ENCODE measurements around the gene LSAMP. TPM values are rescaled to one million over a fixed set of nuclear protein-coding genes. Genes with fewer than 3 reads are reported as not detected.

Gene LSAMP
- total and polyA plus RNA-seq, 2 of the 13 experiments (the other 11 are each of a cell fraction or from before 2014, with no cell fraction given), result not detected

DNA sequence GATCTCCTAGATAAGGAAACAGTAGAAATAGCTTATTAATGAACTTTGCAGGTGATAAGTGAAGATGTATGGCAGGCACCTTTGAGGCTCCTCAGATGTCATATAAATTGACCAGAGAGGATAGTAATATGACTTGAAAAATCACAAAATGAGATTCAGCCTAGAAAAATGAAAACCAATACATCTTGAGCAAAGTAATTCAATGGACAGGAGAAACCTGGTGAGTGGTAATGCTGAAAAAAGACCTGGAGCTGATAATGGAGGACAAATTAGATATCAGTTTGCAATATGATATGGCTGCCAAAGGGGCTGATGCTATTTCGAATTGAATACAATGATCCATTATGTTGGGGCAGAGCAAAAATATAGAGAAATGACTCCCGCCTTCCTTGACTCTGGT, 103.9 kb downstream of the LSAMP start:
- ATAC-seq (no peak), FAIRE-seq (no peak), DNase-seq (ENCODE audit: low spot score) (no peak)
- Histone ChIP-seq H3K4me2 (ENCODE audit: low read depth, low read length) (no peak overlapping the region), H3K9ac (ENCODE audit: insufficient read depth, low read depth, low read length) (no peak overlapping the region), H3K4me1 (ENCODE audit: insufficient read depth, low read length) (no peaks in the 10 kb centered on the region), H3K36me3 (replicated peaks in 1 of 2; ENCODE audit: control insufficient read depth in 1 of 2, insufficient read depth in 2 of 2, low read length in 2 of 2) (no peaks in the 10 kb centered on the region), H3K79me2 (ENCODE audit: insufficient read depth, low read length) (no peaks in the 10 kb centered on the region), H3K4me3 (replicated peaks in 1 of 3; ENCODE audit: insufficient read depth in 1 of 3, low read depth in 2 of 3, low read length in 3 of 3) (no peak overlapping the region), H2AFZ (ENCODE audit: low read length) (no peak overlapping the region), H3K27me3 (ENCODE audit: control insufficient read depth in 1 of 2, insufficient read depth in 2 of 2, low read length in 2 of 2) (no peaks in the 10 kb centered on the region; a peak in 1 of 5 replicates), H4K20me1 (ENCODE audit: insufficient read depth, low read length) (no peaks in the 10 kb centered on the region), H3K27ac (ENCODE audit: extremely low read length, insufficient read depth, low read length) (no peak overlapping the region), H3K9me3 (ENCODE audit: low read length) (no peaks in the 10 kb centered on the region)
- TF ChIP-seq ZNF530 (CRISPR knock-in tag; IDR thresholded peaks at IDR 0.05; ENCODE audit: low read depth), result no peak
- TF ChIP-seq, protein P1, sequence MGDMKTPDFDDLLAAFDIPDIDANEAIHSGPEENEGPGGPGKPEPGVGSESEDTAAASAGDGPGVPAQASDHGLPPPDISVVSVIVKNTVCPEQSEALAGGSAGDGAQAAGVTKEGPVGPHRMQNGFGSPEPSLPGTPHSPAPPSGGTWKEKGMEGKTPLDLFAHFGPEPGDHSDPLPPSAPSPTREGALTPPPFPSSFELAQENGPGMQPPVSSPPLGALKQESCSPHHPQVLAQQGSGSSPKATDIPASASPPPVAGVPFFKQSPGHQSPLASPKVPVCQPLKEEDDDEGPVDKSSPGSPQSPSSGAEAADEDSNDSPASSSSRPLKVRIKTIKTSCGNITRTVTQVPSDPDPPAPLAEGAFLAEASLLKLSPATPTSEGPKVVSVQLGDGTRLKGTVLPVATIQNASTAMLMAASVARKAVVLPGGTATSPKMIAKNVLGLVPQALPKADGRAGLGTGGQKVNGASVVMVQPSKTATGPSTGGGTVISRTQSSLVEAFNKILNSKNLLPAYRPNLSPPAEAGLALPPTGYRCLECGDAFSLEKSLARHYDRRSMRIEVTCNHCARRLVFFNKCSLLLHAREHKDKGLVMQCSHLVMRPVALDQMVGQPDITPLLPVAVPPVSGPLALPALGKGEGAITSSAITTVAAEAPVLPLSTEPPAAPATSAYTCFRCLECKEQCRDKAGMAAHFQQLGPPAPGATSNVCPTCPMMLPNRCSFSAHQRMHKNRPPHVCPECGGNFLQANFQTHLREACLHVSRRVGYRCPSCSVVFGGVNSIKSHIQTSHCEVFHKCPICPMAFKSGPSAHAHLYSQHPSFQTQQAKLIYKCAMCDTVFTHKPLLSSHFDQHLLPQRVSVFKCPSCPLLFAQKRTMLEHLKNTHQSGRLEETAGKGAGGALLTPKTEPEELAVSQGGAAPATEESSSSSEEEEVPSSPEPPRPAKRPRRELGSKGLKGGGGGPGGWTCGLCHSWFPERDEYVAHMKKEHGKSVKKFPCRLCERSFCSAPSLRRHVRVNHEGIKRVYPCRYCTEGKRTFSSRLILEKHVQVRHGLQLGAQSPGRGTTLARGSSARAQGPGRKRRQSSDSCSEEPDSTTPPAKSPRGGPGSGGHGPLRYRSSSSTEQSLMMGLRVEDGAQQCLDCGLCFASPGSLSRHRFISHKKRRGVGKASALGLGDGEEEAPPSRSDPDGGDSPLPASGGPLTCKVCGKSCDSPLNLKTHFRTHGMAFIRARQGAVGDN (CRISPR knock-in tag; IDR thresholded peaks at IDR 0.05), result no peak
- TF ChIP-seq ADNP (CRISPR knock-in tag; IDR thresholded peaks at IDR 0.05), result no peak
- TF ChIP-seq ZNF317 (CRISPR knock-in tag; IDR thresholded peaks at IDR 0.05), result no peak
- no peak for TF ChIP-seq PHF20 (CRISPR knock-in tag; IDR thresholded peaks at IDR 0.05)
- TF ChIP-seq SAFB2 (CRISPR knock-in tag; IDR thresholded peaks at IDR 0.05; ENCODE audit: borderline replicate concordance, low read depth), result no peak
- TF ChIP-seq, protein P2, sequence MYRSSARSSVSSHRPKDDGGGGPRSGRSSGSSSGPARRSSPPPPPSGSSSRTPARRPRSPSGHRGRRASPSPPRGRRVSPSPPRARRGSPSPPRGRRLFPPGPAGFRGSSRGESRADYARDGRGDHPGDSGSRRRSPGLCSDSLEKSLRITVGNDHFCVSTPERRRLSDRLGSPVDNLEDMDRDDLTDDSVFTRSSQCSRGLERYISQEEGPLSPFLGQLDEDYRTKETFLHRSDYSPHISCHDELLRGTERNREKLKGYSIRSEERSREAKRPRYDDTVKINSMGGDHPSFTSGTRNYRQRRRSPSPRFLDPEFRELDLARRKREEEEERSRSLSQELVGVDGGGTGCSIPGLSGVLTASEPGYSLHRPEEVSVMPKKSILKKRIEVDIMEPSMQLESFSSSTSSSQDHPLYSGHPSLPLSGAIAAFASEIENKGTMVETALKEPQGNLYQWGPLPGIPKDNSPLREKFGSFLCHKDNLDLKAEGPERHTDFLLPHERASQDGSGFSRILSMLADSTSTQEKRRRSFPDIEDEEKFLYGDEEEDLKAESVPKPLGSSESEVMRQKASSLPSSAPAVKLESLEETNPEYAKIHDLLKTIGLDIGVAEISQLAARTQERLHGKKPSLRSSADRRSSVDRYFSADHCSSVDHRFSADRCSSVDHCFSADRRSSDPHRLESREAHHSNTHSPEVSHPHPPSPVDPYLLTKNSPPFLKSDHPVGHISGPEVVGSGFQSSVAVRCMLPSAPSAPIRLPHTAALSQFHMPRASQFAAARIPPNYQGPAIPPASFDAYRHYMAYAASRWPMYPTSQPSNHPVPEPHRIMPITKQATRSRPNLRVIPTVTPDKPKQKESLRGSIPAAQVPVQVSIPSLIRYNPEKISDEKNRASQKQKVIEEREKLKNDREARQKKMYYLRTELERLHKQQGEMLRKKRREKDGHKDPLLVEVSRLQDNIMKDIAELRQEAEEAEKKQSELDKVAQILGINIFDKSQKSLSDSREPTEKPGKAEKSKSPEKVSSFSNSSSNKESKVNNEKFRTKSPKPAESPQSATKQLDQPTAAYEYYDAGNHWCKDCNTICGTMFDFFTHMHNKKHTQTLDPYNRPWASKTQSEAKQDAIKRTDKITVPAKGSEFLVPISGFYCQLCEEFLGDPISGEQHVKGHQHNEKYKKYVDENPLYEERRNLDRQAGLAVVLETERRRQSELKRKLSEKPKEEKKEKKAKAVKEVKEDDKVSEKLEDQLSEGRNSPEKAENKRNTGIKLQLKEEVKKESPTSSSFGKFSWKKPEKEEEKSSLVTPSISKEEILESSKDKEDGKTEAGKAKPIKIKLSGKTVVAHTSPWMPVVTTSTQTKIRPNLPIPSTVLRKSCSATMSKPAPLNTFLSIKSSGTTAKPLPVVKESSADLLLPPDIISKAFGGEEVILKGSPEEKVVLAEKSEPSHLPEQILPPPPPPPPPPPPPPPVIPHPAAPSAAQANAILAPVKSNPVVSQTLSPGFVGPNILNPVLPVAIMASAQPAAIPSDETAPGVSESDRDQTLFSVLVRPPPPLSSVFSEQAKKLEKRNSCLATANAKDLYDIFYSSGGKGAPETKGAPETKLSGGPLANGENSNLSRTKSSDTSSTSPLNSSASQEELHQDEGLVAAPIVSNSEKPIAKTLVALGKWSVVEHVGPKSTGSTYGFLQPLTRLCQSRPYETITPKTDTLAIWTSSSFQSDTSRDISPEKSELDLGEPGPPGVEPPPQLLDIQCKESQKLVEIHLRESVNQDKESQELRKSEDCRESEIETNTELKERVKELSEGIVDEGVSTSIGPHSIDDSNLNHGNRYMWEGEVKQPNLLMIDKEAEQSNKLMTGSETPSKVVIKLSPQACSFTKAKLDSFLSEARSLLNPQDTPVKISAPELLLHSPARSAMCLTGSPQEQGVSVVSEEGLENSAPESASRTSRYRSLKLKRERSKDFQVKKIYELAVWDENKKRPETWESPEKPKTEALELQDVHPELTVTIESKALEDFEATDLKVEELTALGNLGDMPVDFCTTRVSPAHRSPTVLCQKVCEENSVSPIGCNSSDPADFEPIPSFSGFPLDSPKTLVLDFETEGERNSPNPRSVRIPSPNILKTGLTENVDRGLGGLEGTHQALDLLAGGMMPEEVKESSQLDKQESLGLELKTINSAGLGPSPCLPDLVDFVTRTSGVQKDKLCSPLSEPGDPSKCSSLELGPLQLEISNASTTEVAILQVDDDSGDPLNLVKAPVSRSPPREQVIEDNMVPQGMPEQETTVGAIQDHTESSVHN (CRISPR knock-in tag; IDR thresholded peaks at IDR 0.05), result no peak
- no peak for TF ChIP-seq ZNF547 (CRISPR knock-in tag; IDR thresholded peaks at IDR 0.05)
- no peak for TF ChIP-seq JUN (CRISPR knock-in tag; IDR thresholded peaks at IDR 0.05)
- TF ChIP-seq ZFP82 (CRISPR knock-in tag; IDR thresholded peaks at IDR 0.05; ENCODE audit: borderline replicate concordance), result no peak
- TF ChIP-seq MAF1 (CRISPR knock-in tag; IDR thresholded peaks at IDR 0.05; ENCODE audit: borderline replicate concordance), result no peak
- 0% methylated on average over 2 of the region's 2 CpGs for WGBS (ENCODE audit: low lambda C conversion rate)
- ChIA-PET POLR2A (no interaction called here), CTCF (ENCODE audit: low intra/inter-chr PET ratio, low total read pairs) (no interaction called here)
- intact Hi-C loops (cut with micrococcal nuclease; ENCODE audit: unreplicated experiment), result no loop called here
- in situ Hi-C loops (cut with HindIII; ENCODE audit: extremely low pct_ligation_motif_present, low pct_unique_long_range_greater_than_20kb), result no loop called here
- BruUV-seq (replicated peaks), result no TSS peak

Measured in HepG2 (cell line).